K562 (cell line): ENCODE measurements around the gene C17orf75. TPM values are rescaled to one million over a fixed set of nuclear protein-coding genes. Genes with fewer than 3 reads are reported as not detected.
A peak's percentile ranks its signal among the peaks of the same experiment; 100 is the strongest.

Experiments
- ILK ChIP-seq: fragments of 450-650 bp; IDR thresholded peaks from 2 replicates; pipeline ENCODE4 v1.6.1; 2016; ENCODE audit warnings: missing genetic modification characterization, low read depth, mild to moderate bottlenecking, missing compliant biosample characterization, moderate library complexity, borderline replicate concordance
- KDM4B ChIP-seq, 2 experiments: fragments of 450-650 bp in 1 of 2; sonication (generic) in 1 of 2; IDR thresholded peaks; 2 replicates each; pipeline ENCODE4 v1.6.1; 2016 to 2017; ENCODE audit warnings: borderline replicate concordance in 2 of 2, antibody characterized with exemption in 1 of 2, low read depth in 1 of 2, mild to moderate bottlenecking in 1 of 2
- KDM5B ChIP-seq: fragments of 200-600 bp; sonication (generic); IDR thresholded peaks from 2 replicates; pipeline ENCODE4 v1.6.1; 2012; ENCODE audit warnings: low read depth, mild to moderate bottlenecking, moderate library complexity, low read length, control low read depth, inconsistent platforms; ENCODE audit not compliant: insufficient replicate concordance
- MEF2A ChIP-seq: IDR thresholded peaks from 2 replicates; pipeline ENCODE4 v1.6.1; 2011; ENCODE audit warnings: low read depth, mild to moderate bottlenecking, low read length, moderate library complexity; ENCODE audit not compliant: control insufficient read depth
- MYC ChIP-seq, 2 experiments: fragments of 250-450 bp in 1 of 2; sonication (Bioruptor Pico) in 1 of 2; IDR thresholded peaks; 2 replicates each; pipeline versions ENCODE4 v1.5.1 to v1.6.1; 2012 to 2021; ENCODE audit warnings: low read depth in 2 of 2, borderline replicate concordance in 1 of 2, improper control_type of control experiment in 1 of 2, low read length in 1 of 2, mild to moderate bottlenecking in 1 of 2, moderate library complexity in 1 of 2
- RAD21 ChIP-seq, 2 experiments: fragments of 250-450 bp in 1 of 2; fragments of 450-650 bp in 1 of 2; sonication (Bioruptor Pico) in 1 of 2; formaldehyde crosslinking in 1 of 2; IDR thresholded peaks in 1 of 2; conservative IDR thresholded peaks in 1 of 2; 2 replicates each; pipeline versions ENCODE4 v1.4.0 to v1.8.0; 2020 to 2022; ENCODE audit warnings: mild to moderate bottlenecking in 2 of 2, moderate library complexity in 1 of 2
- ZNF384 ChIP-seq: IDR thresholded peaks from 2 replicates; pipeline ENCODE4 v1.6.1; 2012; ENCODE audit warnings: low read depth, low read length, improper control_type of control experiment
- polyA plus RNA-seq, 8 experiments: library from polyadenylated mRNA; depleted of rRNA in 4 of 8; stranded (reverse) in 5 of 8; unstranded in 3 of 8; fragments of >200 nt; fragmentation: Nextera tagmentation in 2 of 8; fragmentation: Illumina TruSeq in 1 of 8; extraction: Ambion mirVana in 2 of 8; extraction: Trizol in 1 of 8; gene quantifications; 2 replicates each; pipeline versions ENCODE4 v1.2.1 to v1.2.3, GENCODE V29; 2011 to 2014; ENCODE audit warnings: inconsistent platforms in 1 of 8, missing spikeins in 1 of 8
- total RNA-seq, 7 experiments: library from RNA; depleted of rRNA in 6 of 7; stranded (reverse); fragments of >200 nt in 6 of 7; fragmentation: Illumina TruSeq in 2 of 7; extraction: Trizol in 2 of 7; gene quantifications; 2 replicates each; pipeline versions ENCODE4 v1.2.1 to v1.2.3, GENCODE V29; 2011 to 2021; ENCODE audit warnings: low replicate concordance in 1 of 7
- TF ChIP-seq, protein P1 (sequence below): fragments of 450-650 bp; IDR thresholded peaks from 2 replicates; pipeline ENCODE4 v1.6.1; 2016; ENCODE audit warnings: low read depth
- TF ChIP-seq, protein P2 (sequence below): fragments of 450-650 bp; IDR thresholded peaks from 2 replicates; pipeline ENCODE4 v1.6.1; 2016; ENCODE audit warnings: missing biosample characterization, missing genetic modification characterization
- TF ChIP-seq, protein P3 (sequence below): fragments of 450-650 bp; formaldehyde crosslinking; IDR thresholded peaks from 2 replicates; pipeline ENCODE4 v1.4.0; 2022; ENCODE audit warnings: missing genetic modification characterization
- TF ChIP-seq, protein P4 (sequence below), 3 experiments: IDR thresholded peaks in 2 of 3; conservative IDR thresholded peaks in 1 of 3; 2 replicates each; pipeline ENCODE4 v1.5.1; 2011 to 2012; ENCODE audit warnings: low read length in 3 of 3, mild to moderate bottlenecking in 3 of 3, control low read depth in 2 of 3, improper control_type of control experiment in 1 of 3, inconsistent platforms in 1 of 3, low read depth in 1 of 3, mixed read lengths in 1 of 3, moderate library complexity in 1 of 3; ENCODE audit not compliant: insufficient read depth in 2 of 3

The C17orf75 gene
- total and polyA plus RNA-seq, 9 of the 15 experiments (the other 6 are each of a cell fraction or from before 2014, with no cell fraction given), result 15.5 to 55.7 (median 18.5) TPM

DNA sequence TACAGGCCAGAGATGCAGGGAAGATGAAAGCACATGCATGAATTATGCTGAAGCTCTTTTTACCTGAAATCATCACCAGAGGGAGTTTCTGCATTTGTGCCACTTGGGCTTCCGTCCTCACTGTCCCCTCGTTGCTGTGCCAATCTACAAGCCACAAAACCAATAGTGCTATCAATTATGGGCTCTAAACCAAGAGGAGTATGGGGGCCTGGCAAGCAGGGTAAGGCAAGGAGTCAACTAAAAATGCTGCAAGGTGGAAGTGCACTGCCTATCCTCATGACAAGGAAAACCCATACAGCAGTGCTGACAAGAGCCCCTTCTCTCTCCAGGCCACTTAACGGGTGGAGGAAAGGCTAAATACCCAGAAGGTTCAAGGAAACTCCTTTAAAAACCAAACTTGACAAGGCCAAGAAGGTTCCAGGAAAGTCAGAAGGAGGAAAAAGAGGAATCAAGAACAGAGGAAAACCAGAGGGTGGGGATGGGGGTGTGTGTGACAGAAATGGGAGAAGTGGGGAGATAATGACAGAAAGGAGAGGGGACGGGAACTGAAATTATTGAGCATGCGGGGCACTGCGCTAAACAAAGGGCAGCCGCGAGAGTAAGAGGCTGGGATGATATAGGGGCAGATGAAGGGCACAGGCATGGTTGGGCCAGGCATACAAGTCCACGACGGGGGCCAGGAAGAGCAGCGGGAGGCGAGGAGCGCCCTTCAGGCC lies 674 bp downstream of the C17orf75 start (continued):
- TF ChIP-seq, protein P1, sequence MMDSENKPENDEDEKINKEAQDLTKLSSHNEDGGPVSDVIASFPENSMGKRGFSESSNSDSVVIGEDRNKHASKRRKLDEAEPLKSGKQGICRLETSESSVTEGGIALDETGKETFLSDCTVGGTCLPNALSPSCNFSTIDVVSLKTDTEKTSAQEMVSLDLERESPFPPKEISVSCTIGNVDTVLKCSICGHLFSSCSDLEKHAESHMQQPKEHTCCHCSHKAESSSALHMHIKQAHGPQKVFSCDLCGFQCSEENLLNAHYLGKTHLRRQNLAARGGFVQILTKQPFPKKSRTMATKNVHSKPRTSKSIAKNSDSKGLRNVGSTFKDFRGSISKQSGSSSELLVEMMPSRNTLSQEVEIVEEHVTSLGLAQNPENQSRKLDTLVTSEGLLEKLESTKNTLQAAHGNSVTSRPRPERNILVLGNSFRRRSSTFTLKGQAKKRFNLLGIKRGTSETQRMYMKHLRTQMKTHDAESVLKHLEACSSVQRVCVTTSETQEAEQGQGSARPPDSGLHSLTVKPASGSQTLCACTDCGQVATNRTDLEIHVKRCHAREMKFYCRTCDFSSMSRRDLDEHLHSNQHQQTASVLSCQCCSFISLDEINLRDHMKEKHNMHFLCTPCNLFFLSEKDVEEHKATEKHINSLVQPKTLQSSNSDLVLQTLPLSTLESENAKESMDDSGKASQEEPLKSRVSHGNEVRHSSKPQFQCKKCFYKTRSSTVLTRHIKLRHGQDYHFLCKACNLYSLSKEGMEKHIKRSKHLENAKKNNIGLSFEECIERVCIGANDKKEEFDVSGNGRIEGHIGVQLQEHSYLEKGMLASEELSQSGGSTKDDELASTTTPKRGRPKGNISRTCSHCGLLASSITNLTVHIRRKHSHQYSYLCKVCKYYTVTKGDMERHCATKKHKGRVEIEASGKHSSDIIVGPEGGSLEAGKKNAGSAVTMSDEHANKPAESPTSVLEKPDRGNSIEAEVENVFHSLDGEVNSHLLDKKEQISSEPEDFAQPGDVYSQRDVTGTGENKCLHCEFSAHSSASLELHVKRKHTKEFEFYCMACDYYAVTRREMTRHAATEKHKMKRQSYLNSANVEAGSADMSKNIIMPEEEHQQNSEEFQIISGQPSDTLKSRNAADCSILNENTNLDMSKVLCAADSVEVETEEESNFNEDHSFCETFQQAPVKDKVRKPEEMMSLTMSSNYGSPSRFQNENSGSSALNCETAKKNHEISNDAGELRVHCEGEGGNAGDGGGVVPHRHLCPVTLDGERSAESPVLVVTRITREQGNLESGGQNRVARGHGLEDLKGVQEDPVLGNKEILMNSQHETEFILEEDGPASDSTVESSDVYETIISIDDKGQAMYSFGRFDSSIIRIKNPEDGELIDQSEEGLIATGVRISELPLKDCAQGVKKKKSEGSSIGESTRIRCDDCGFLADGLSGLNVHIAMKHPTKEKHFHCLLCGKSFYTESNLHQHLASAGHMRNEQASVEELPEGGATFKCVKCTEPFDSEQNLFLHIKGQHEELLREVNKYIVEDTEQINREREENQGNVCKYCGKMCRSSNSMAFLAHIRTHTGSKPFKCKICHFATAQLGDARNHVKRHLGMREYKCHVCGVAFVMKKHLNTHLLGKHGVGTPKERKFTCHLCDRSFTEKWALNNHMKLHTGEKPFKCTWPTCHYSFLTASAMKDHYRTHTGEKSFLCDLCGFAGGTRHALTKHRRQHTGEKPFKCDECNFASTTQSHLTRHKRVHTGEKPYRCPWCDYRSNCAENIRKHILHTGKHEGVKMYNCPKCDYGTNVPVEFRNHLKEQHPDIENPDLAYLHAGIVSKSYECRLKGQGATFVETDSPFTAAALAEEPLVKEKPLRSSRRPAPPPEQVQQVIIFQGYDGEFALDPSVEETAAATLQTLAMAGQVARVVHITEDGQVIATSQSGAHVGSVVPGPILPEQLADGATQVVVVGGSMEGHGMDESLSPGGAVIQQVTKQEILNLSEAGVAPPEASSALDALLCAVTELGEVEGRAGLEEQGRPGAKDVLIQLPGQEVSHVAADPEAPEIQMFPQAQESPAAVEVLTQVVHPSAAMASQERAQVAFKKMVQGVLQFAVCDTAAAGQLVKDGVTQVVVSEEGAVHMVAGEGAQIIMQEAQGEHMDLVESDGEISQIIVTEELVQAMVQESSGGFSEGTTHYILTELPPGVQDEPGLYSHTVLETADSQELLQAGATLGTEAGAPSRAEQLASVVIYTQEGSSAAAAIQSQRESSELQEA, result peak; percentile 90
- TF ChIP-seq MYC (IDR thresholded peaks at IDR 0.05; ENCODE audit: low read depth, low read length) (no peak), MYC (CRISPR knock-in tag; IDR thresholded peaks at IDR 0.05; ENCODE audit: borderline replicate concordance, low read depth) (no peak), KDM4B (IDR thresholded peaks at IDR 0.05; ENCODE audit: borderline replicate concordance in 2 of 2, low read depth in 1 of 2) (no peak), MEF2A (no peak), ZNF384 (0 out of 2 replicates have a peak, but pooled peaks have one; percentile 20), ILK (tag) (no peak), KDM5B (peak; percentile 21), RAD21 (CRISPR knock-in tag; conservative IDR thresholded peaks at IDR 0.05 in 1 of 2, IDR thresholded peaks at IDR 0.05 in 1 of 2) (peak in 1 of 2 experiments; percentile 34; a peak in 1 of 4 replicates)
- TF ChIP-seq, protein P2, sequence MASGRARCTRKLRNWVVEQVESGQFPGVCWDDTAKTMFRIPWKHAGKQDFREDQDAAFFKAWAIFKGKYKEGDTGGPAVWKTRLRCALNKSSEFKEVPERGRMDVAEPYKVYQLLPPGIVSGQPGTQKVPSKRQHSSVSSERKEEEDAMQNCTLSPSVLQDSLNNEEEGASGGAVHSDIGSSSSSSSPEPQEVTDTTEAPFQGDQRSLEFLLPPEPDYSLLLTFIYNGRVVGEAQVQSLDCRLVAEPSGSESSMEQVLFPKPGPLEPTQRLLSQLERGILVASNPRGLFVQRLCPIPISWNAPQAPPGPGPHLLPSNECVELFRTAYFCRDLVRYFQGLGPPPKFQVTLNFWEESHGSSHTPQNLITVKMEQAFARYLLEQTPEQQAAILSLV, result no peak
- TF ChIP-seq, protein P3, sequence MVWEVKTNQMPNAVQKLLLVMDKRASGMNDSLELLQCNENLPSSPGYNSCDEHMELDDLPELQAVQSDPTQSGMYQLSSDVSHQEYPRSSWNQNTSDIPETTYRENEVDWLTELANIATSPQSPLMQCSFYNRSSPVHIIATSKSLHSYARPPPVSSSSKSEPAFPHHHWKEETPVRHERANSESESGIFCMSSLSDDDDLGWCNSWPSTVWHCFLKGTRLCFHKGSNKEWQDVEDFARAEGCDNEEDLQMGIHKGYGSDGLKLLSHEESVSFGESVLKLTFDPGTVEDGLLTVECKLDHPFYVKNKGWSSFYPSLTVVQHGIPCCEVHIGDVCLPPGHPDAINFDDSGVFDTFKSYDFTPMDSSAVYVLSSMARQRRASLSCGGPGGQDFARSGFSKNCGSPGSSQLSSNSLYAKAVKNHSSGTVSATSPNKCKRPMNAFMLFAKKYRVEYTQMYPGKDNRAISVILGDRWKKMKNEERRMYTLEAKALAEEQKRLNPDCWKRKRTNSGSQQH (CRISPR knock-in tag), result peak; percentile 30; the same call in 1 of the 2 replicates
- TF ChIP-seq, protein P4, sequence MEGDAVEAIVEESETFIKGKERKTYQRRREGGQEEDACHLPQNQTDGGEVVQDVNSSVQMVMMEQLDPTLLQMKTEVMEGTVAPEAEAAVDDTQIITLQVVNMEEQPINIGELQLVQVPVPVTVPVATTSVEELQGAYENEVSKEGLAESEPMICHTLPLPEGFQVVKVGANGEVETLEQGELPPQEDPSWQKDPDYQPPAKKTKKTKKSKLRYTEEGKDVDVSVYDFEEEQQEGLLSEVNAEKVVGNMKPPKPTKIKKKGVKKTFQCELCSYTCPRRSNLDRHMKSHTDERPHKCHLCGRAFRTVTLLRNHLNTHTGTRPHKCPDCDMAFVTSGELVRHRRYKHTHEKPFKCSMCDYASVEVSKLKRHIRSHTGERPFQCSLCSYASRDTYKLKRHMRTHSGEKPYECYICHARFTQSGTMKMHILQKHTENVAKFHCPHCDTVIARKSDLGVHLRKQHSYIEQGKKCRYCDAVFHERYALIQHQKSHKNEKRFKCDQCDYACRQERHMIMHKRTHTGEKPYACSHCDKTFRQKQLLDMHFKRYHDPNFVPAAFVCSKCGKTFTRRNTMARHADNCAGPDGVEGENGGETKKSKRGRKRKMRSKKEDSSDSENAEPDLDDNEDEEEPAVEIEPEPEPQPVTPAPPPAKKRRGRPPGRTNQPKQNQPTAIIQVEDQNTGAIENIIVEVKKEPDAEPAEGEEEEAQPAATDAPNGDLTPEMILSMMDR (IDR thresholded peaks at IDR 0.05 in 2 of 3, conservative IDR thresholded peaks at IDR 0.05 in 1 of 3; ENCODE audit: insufficient read depth in 2 of 3, low read depth in 1 of 3, low read length in 3 of 3), result peak; percentile 12 to 33 (median 22); a peak in 2 of 6 replicates
